Upper lobe of right lung (tissue), 1 donor: Measurements from ENCODE around the gene SLC51B. TPM values are rescaled to one million over a fixed set of nuclear protein-coding genes. Genes with fewer than 3 reads are reported as not detected.
"Not testable (repeated sequence)": the region's sequence is repeated elsewhere in the genome, so short reads cannot be mapped to it uniquely, and the experiment has no call there.

Source experiments
- ATAC-seq: fragments of 200-7000 bp; cut with Tn5 transposase; one replicate; pipeline ENCODE4 v1.9.1; 2020; ENCODE audit warnings: mild to moderate bottlenecking, moderate library complexity
- DNase-seq: peaks from one replicate; pipeline ENCODE4 v3.0.0-alpha.2; 2020
- H3K27ac ChIP-seq: fragments of 200-600 bp; one replicate; pipeline ENCODE4 v1.8.0; 2022
- H3K27me3 ChIP-seq: fragments of 200-600 bp; one replicate; pipeline ENCODE4 v1.8.0; 2022; ENCODE audit warnings: mild to moderate bottlenecking
- H3K36me3 ChIP-seq: fragments of 200-600 bp; one replicate; pipeline ENCODE4 v1.8.0; 2022
- H3K4me1 ChIP-seq: fragments of 200-600 bp; one replicate; pipeline ENCODE4 v1.8.0; 2022
- H3K4me3 ChIP-seq: fragments of 200-600 bp; one replicate; pipeline ENCODE4 v1.8.0; 2022; ENCODE audit warnings: mild to moderate bottlenecking
- H3K9me3 ChIP-seq: fragments of 200-600 bp; one replicate; pipeline ENCODE4 v1.8.0; 2022
- intact Hi-C: fragments of 100-400 bp; cut with DNase I; formaldehyde crosslinking; loops from one replicate; pipeline ENCODE4 v1.11.0; 2022
- total RNA-seq: library from RNA; stranded (reverse); fragmentation: NEBNext Ultra II Directional; extraction: Animal tissue kit (Norgen Biotek cat#: 25700); gene quantifications from one replicate; pipeline ENCODE4 v1.2.1, GENCODE V29; 2021
- TF ChIP-seq, protein P1 (sequence below): fragments of 200-600 bp; IDR thresholded peaks from one replicate; pipeline ENCODE4 v1.8.0; 2022; ENCODE audit warnings: antibody characterized with exemption
- donor health status: DM: no; HTN: yes; CAD: no; lungs with severe emphysema.

The SLC51B gene
- total RNA-seq, 1 donor from 2014 or later: 3.8 TPM

DNA sequence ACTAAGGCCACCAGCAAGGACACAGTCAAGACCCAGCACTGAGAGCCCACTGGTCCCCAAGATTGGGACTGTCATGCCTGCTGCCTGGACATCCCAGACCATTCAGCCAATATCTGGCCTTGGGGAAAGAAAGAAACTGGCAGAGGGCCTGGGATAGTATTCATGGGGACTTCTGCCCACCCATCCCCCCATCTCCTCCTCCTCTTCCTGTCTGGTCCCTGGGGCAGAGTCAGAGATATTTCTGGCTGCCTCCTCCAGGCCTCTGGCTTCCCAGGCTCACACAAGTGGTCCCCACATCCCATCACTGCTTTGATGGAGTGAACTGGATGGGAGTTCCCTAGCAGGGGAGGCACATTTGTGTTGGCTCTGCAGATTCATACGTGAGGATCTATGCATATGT is 26.8 kb downstream of the SLC51B start:
- peaks cover 9% of the 10 kb centered on the region for H3K27me3 ChIP-seq
- no peak for ATAC-seq
- TF ChIP-seq, protein P1, sequence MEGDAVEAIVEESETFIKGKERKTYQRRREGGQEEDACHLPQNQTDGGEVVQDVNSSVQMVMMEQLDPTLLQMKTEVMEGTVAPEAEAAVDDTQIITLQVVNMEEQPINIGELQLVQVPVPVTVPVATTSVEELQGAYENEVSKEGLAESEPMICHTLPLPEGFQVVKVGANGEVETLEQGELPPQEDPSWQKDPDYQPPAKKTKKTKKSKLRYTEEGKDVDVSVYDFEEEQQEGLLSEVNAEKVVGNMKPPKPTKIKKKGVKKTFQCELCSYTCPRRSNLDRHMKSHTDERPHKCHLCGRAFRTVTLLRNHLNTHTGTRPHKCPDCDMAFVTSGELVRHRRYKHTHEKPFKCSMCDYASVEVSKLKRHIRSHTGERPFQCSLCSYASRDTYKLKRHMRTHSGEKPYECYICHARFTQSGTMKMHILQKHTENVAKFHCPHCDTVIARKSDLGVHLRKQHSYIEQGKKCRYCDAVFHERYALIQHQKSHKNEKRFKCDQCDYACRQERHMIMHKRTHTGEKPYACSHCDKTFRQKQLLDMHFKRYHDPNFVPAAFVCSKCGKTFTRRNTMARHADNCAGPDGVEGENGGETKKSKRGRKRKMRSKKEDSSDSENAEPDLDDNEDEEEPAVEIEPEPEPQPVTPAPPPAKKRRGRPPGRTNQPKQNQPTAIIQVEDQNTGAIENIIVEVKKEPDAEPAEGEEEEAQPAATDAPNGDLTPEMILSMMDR: no peak
- no peak for DNase-seq
- intact Hi-C loops: no loop called here
- H3K9me3 ChIP-seq: no peaks in the 10 kb centered on the region
- H3K36me3 ChIP-seq: no peaks in the 10 kb centered on the region
- peaks cover 17% of the 10 kb centered on the region for H3K4me1 ChIP-seq
- H3K27ac ChIP-seq: no peak overlapping the region
- no peak overlapping the region for H3K4me3 ChIP-seq

DNA sequence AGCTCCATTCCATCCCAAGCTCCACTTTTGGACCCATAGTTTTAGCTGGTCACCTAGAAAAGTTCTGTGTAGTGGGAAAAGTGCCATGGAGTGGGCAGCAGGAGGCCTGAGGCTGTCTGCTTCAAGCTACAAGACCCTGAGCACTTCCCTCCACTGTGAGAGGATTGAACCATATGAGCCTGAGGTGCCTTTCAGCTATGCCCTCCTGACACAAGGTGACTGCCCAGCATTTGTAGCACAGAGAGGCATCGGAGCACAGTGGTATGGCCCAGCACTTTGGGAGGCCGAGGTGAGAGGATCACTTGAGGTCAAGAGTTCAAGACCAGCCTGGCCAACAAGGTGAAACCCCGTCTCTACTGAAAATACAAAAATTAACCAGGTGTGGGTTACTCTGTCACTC is 27.4 kb downstream of the SLC51B start:
- Histone ChIP-seq H3K27me3 (peaks cover 4% of the 10 kb centered on the region), H3K9me3 (no peaks in the 10 kb centered on the region), H3K27ac (no peak overlapping the region), H3K4me3 (no peak overlapping the region), H3K36me3 (no peaks in the 10 kb centered on the region), H3K4me1 (peaks cover 17% of the 10 kb centered on the region)
- no peak for ATAC-seq
- intact Hi-C loops: no loop called here
- DNase-seq: no peak
- TF ChIP-seq, protein P1: no peak

DNA sequence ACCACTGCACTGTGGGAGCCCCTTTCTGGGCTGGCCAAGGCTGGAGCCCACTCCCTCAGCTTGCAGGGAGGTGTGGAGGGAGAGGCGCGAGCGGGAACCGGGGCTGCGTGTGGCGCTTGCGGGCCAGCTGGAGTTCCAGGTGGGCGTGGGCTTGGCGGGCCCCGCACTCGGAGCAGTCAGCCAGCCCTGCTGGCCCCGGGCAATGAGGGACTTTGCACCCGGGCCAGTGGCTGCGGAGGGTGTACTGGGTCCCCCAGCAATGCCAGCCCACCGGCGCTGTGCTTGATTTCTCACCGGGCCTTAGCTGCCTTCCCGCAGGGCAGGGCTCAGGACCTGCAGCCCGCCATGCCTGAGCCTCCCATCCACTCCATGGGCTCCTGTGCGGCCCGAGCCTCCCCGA is 29.8 kb downstream of the SLC51B start:
- H3K9me3 ChIP-seq, H3K36me3 ChIP-seq, H3K4me1 ChIP-seq, H3K27me3 ChIP-seq, DNase-seq, H3K4me3 ChIP-seq, H3K27ac ChIP-seq, ATAC-seq, intact Hi-C loops: not testable (repeated sequence)

DNA sequence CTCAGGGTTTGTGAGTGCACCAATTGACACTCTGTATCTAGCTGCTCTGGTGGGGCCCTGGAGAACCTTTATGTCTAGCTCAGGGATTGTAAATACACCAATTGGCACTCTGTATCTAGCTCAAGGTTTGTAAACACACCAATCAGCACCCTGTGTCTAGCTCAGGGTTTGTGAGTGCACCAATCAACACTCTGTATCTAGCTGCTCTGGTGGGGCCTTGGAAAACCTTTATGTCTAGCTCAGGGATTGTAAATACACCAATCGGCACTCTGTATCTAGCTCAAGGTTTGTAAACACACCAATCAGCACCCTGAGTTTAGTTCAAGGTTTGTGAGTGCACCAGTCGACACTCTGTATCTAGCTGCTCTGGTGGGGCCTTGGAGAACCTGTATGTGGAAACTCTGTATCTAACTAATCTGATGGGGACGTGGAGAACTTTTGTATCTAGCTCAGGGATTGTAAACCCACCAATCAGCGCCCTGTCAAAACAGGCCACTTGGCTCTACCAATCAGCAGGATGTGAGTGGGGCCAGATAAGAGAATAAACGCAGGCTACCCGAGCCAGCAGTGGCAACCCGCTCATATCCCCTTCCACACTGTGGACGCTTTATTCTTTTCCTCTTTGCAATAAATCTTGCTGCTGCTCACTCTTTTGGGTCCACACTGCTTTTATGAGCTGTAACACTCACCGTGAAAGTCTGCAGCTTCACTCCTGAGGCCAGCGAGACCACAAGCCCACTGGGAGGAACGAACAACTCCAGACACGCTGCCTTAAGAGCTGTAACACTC is 30.6 kb downstream of the SLC51B start:
- ATAC-seq, DNase-seq, H3K4me3 ChIP-seq, H3K27ac ChIP-seq, intact Hi-C loops, H3K27me3 ChIP-seq, H3K4me1 ChIP-seq, H3K36me3 ChIP-seq, H3K9me3 ChIP-seq: not testable (repeated sequence)

DNA sequence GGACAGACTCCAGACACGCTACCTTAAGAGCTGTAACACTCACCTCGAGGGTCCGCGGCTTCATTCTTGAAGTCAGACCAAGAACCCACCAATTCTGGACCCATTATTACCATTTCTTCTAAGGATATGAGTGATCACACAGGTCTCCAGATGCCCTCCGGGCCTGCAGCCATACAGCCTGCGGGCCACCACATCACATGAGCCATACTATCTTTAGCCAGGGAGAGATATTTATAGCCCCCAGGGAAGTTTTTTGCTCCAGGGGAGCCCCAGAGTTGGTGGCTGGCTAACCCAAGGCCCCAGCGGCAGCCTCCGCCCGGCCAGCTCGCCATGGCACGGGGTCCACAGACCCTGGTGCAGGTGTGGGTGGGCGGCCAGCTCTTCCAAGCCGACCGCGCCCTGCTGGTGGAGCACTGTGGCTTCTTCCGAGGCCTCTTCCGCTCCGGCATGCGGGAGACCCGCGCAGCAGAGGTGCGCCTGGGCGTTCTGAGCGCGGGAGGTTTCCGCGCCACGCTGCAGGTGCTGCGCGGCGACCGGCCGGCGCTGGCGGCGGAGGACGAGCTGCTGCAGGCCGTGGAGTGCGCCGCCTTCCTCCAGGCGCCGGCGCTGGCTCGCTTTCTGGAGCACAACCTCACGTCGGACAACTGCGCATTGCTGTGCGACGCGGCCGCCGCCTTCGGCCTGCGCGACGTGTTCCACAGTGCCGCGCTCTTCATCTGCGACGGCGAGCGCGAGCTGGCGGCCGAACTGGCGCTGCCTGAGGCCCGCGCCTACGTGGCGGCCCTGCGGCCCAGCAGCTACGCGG is 31.5 kb downstream of the SLC51B start, which contains the start of gene KBTBD13:
Gene KBTBD13, plus strand, starts transcription at position 261 of the 805 bp plus-strand sequence. Its CDS starts 70 bp downstream, at position 331.
- no peak for ATAC-seq
- no peak for DNase-seq
- H3K27ac ChIP-seq: no peak within 1 kb of the TSS
- H3K4me1 ChIP-seq: peaks cover 11% of the 10 kb centered on the region
- no peaks in the 10 kb centered on the region for H3K9me3 ChIP-seq
- no peaks in the 10 kb centered on the region for H3K36me3 ChIP-seq
- intact Hi-C loops: no loop called here
- no peaks in the 10 kb centered on the region for H3K27me3 ChIP-seq
- no peak within 1 kb of the TSS for H3K4me3 ChIP-seq
- TF ChIP-seq, protein P1: no peak

DNA sequence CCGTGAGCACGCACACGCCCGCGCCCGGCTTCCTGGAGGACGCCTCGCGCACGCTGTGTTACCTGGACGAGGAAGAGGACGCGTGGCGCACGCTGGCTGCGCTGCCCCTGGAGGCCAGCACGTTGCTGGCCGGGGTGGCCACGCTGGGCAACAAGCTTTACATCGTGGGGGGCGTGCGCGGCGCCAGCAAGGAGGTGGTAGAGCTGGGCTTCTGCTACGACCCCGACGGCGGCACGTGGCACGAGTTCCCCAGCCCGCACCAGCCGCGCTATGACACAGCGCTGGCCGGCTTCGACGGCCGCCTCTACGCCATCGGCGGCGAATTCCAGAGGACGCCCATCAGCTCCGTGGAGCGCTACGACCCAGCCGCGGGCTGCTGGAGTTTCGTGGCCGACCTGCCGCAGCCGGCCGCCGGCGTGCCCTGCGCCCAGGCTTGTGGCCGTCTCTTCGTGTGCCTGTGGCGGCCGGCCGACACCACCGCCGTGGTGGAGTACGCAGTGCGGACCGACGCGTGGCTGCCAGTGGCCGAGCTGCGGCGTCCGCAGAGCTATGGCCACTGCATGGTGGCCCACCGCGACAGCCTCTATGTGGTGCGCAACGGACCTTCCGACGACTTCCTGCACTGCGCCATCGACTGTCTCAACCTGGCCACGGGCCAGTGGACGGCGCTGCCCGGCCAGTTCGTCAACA is 32.2 kb downstream of the SLC51B start:
- Histone ChIP-seq H3K27ac (no peak overlapping the region), H3K9me3 (no peaks in the 10 kb centered on the region), H3K4me1 (peaks cover 19% of the 10 kb centered on the region), H3K27me3 (no peaks in the 10 kb centered on the region), H3K36me3 (no peaks in the 10 kb centered on the region), H3K4me3 (no peak overlapping the region)
- intact Hi-C loops: no loop called here
- ATAC-seq: no peak
- DNase-seq: no peak
- TF ChIP-seq, protein P1: no peak
